K562 (cell line): ENCODE results near the gene HMGA1. TPM values are rescaled to one million over a fixed set of nuclear protein-coding genes. Genes with fewer than 3 reads are reported as not detected.

Experiments used
- CREB3 ChIP-seq: fragments of 450-650 bp; conservative IDR thresholded peaks from 2 replicates; pipeline ENCODE4 v1.6.1; 2016; ENCODE audit warnings: missing genetic modification characterization, low read depth, mild to moderate bottlenecking, missing compliant biosample characterization, moderate library complexity
- FOSL1 ChIP-seq: fragments of 200-800 bp; sonication (Bioruptor generic); conservative IDR thresholded peaks from 2 replicates; pipeline ENCODE4 v1.6.1; 2016; ENCODE audit warnings: missing genetic modification characterization, missing compliant biosample characterization
- GABPB1 ChIP-seq: sonication (generic); formaldehyde crosslinking; IDR thresholded peaks from 2 replicates; pipeline ENCODE4 v1.8.0; 2022; ENCODE audit warnings: mild to moderate bottlenecking, missing genetic modification reagents
- JUNB ChIP-seq: fragments of 450-650 bp; formaldehyde crosslinking; conservative IDR thresholded peaks from 2 replicates; pipeline ENCODE4 v1.4.0; 2020; ENCODE audit warnings: mild to moderate bottlenecking
- KDM5B ChIP-seq: fragments of 200-600 bp; sonication (generic); IDR thresholded peaks from 2 replicates; pipeline ENCODE4 v1.6.1; 2012; ENCODE audit warnings: low read depth, mild to moderate bottlenecking, moderate library complexity, low read length, control low read depth, inconsistent platforms; ENCODE audit not compliant: insufficient replicate concordance
- MEF2D ChIP-seq: conservative IDR thresholded peaks from 2 replicates; pipeline ENCODE4 v1.6.1; 2016; ENCODE audit warnings: low read depth, missing genetic modification characterization, missing compliant biosample characterization
- MTF1 ChIP-seq: fragments of 250-450 bp; sonication (Bioruptor Pico); IDR thresholded peaks from 2 replicates; pipeline ENCODE4 v1.9.0; 2021; ENCODE audit warnings: moderate library complexity, mild to moderate bottlenecking, inconsistent platforms, borderline replicate concordance
- NEUROD1 ChIP-seq: fragments of 150-350 bp; IDR thresholded peaks from 2 replicates; pipeline ENCODE4 v1.6.1; 2014; ENCODE audit warnings: borderline replicate concordance, low read length, low read depth; ENCODE audit not compliant: partially characterized antibody
- NFE2L1 ChIP-seq: fragments of 450-650 bp; IDR thresholded peaks from 2 replicates; pipeline ENCODE4 v1.6.1; 2016; ENCODE audit warnings: missing genetic modification characterization, low read depth, mild to moderate bottlenecking, missing compliant biosample characterization, moderate library complexity, borderline replicate concordance
- NR0B1 ChIP-seq: fragments of 450-650 bp; IDR thresholded peaks from one replicate; pipeline ENCODE4 v1.6.1; 2018; ENCODE audit warnings: mild to moderate bottlenecking, moderate library complexity; ENCODE audit not compliant: partially characterized antibody
- NR1H2 ChIP-seq: sonication (generic); formaldehyde crosslinking; IDR thresholded peaks from 2 replicates; pipeline ENCODE4 v1.4.0; 2020; ENCODE audit warnings: mild to moderate bottlenecking, missing genetic modification reagents
- NR3C1 ChIP-seq: sonication (generic); formaldehyde crosslinking; IDR thresholded peaks from 2 replicates; pipeline ENCODE4 v1.8.1; 2022; ENCODE audit warnings: missing genetic modification reagents
- OTX1 ChIP-seq: fragments of 450-650 bp; formaldehyde crosslinking; IDR thresholded peaks from 2 replicates; pipeline ENCODE4 v1.4.0; 2022; ENCODE audit warnings: mild to moderate bottlenecking
- PHF8 ChIP-seq: fragments of 200-600 bp; sonication (generic); IDR thresholded peaks from 2 replicates; pipeline ENCODE4 v1.6.1; 2012; ENCODE audit warnings: mixed run types, mild to moderate bottlenecking, inconsistent platforms, low read length, moderate library complexity, borderline replicate concordance
- POLR2A ChIP-seq: fragments of 450-650 bp; conservative IDR thresholded peaks from 2 replicates; pipeline ENCODE4 v1.6.1; 2016
- PTTG1 ChIP-seq: fragments of 450-650 bp; IDR thresholded peaks from 2 replicates; pipeline ENCODE4 v1.6.1; 2016; ENCODE audit warnings: low read depth, mild to moderate bottlenecking, missing genetic modification characterization, missing compliant biosample characterization
- SMARCE1 ChIP-seq: fragments of 450-650 bp; IDR thresholded peaks from 2 replicates; pipeline ENCODE4 v1.7.1; 2016; ENCODE audit warnings: mild to moderate bottlenecking
- SMC3 ChIP-seq: conservative IDR thresholded peaks from 2 replicates; pipeline ENCODE4 v1.6.1; 2011; ENCODE audit warnings: low read depth, low read length, improper control_type of control experiment; ENCODE audit not compliant: insufficient read depth
- SP1 ChIP-seq: sonication (generic); formaldehyde crosslinking; IDR thresholded peaks from 2 replicates; pipeline ENCODE4 v1.8.1; 2022; ENCODE audit warnings: mild to moderate bottlenecking, missing genetic modification reagents
- SRF ChIP-seq, 2 experiments: fragments of 250-450, 450-650 bp in 1 of 2; sonication (Bioruptor Pico) in 1 of 2; sonication (generic) in 1 of 2; formaldehyde crosslinking; IDR thresholded peaks; 2 replicates each; pipeline versions ENCODE4 v1.5.0 to v1.5.1; 2020 to 2022; ENCODE audit warnings: mild to moderate bottlenecking in 1 of 2, missing genetic modification reagents in 1 of 2
- XRCC3 ChIP-seq: fragments of 450-650 bp; IDR thresholded peaks from 2 replicates; pipeline ENCODE4 v1.6.1; 2017; ENCODE audit warnings: mild to moderate bottlenecking, moderate library complexity
- ZFP91 ChIP-seq: sonication (generic); formaldehyde crosslinking; IDR thresholded peaks from 2 replicates; pipeline ENCODE4 v1.8.0; 2022; ENCODE audit warnings: mild to moderate bottlenecking, missing genetic modification reagents
- ZNF121 ChIP-seq: sonication (generic); formaldehyde crosslinking; conservative IDR thresholded peaks from 2 replicates; pipeline ENCODE4 v1.8.0; 2022; ENCODE audit warnings: missing genetic modification reagents
- ZNF41 ChIP-seq: fragments of 250-450 bp; sonication (Bioruptor Pico); conservative IDR thresholded peaks from 2 replicates; pipeline ENCODE4 v1.4.0; 2020; ENCODE audit warnings: mild to moderate bottlenecking
- ZNF586 ChIP-seq: fragments of 450-650 bp; formaldehyde crosslinking; conservative IDR thresholded peaks from 2 replicates; pipeline ENCODE4 v1.4.0; 2020; ENCODE audit warnings: mild to moderate bottlenecking, moderate library complexity
- polyA plus RNA-seq, 8 experiments: library from polyadenylated mRNA; depleted of rRNA in 4 of 8; stranded (reverse) in 5 of 8; unstranded in 3 of 8; fragments of >200 nt; fragmentation: Nextera tagmentation in 2 of 8; fragmentation: Illumina TruSeq in 1 of 8; extraction: Ambion mirVana in 2 of 8; extraction: Trizol in 1 of 8; gene quantifications; 2 replicates each; pipeline versions ENCODE4 v1.2.1 to v1.2.3, GENCODE V29; 2011 to 2014; ENCODE audit warnings: inconsistent platforms in 1 of 8, missing spikeins in 1 of 8
- total RNA-seq, 7 experiments: library from RNA; depleted of rRNA in 6 of 7; stranded (reverse); fragments of >200 nt in 6 of 7; fragmentation: Illumina TruSeq in 2 of 7; extraction: Trizol in 2 of 7; gene quantifications; 2 replicates each; pipeline versions ENCODE4 v1.2.1 to v1.2.3, GENCODE V29; 2011 to 2021; ENCODE audit warnings: low replicate concordance in 1 of 7

Gene HMGA1
- total and polyA plus RNA-seq, 9 of the 15 experiments (the other 6 are each of a cell fraction or from before 2014, with no cell fraction given): 27.8 to 1,947 (median 594) TPM

- TF ChIP-seq SRF (CRISPR knock-in tag; IDR thresholded peaks at IDR 0.05) (no peak), FOSL1 (tag) (no peak), MEF2D (no peak), NR1H2 (CRISPR knock-in tag) (no peak), SMC3 (no peak), NR0B1 (no peak), XRCC3 (no peak), MTF1 (CRISPR knock-in tag) (no peak), SMARCE1 (peak; percentile 53; the same call in 1 of the 2 replicates), ZNF121 (CRISPR knock-in tag) (no peak), PTTG1 (tag) (no peak), ZNF41 (no peak), OTX1 (CRISPR knock-in tag) (no peak), KDM5B (no peak), NFE2L1 (no peak), POLR2A (peak; percentile 27; the same call in 1 of the 2 replicates), ZFP91 (CRISPR knock-in tag) (no peak), CREB3 (no peak), SP1 (CRISPR knock-in tag) (no peak), NEUROD1 (peak; percentile 27), GABPB1 (CRISPR knock-in tag) (peak; percentile 66), ZNF586 (CRISPR knock-in tag) (no peak), NR3C1 (no peak), JUNB (CRISPR knock-in tag) (no peak), PHF8 (no peak)
Observed at GRCh38 chr6:34284563-34285447, 48.1 kb downstream of the HMGA1 start (continued).
